Measurements from ENCODE around the gene CEP112. TPM values are rescaled to one million over a fixed set of nuclear protein-coding genes. Genes with fewer than 3 reads are reported as not detected.

The CEP112 gene
- total RNA-seq, 1 experiment from 2014 or later: 9.5 TPM

GRCh38 chr17:66222798-66223350 is 30.9 kb upstream of the CEP112 start:
- POLR2A ChIA-PET: no interaction called here
- intact Hi-C loops (cut with micrococcal nuclease; ENCODE audit: unreplicated experiment) (no loop called here), in situ Hi-C loops (cut with HindIII; ENCODE audit: low pct_unique_long_range_greater_than_20kb, low sequenced_read_pairs) (no loop called here)
- no TSS peak for BruUV-seq (replicated peaks)
- Histone ChIP-seq H3K4me3 (ENCODE audit: low read depth in 2 of 2, low read length in 2 of 2) (no peak overlapping the region), H3K27ac (ENCODE audit: low read length) (no peak overlapping the region), H3K27me3 (ENCODE audit: control insufficient read depth, insufficient read depth, low read length) (no peaks in the 10 kb centered on the region; the same call in 1 of the 2 replicates), H3K9me3 (ENCODE audit: control insufficient read depth, insufficient read depth, low read depth, low read length) (no peaks in the 10 kb centered on the region), H3K4me1 (ENCODE audit: control insufficient read depth, insufficient read depth, low read length) (no peaks in the 10 kb centered on the region), H3K36me3 (ENCODE audit: control insufficient read depth, insufficient read depth, low read length) (no peaks in the 10 kb centered on the region)
- TF ChIP-seq TCF7L2 (IDR thresholded peaks at IDR 0.05; ENCODE audit: low read depth, low read length): no peak
- ATAC-seq: no peak
- DNase-seq (ENCODE audit: low read depth, low spot score): no peak
- CTCF ChIA-PET: no interaction called here

- Histone ChIP-seq H3K9me3 (ENCODE audit: control insufficient read depth, insufficient read depth, low read depth, low read length) (no peaks in the 10 kb centered on the region), H3K27me3 (ENCODE audit: control insufficient read depth, insufficient read depth, low read length) (no peaks in the 10 kb centered on the region; the same call in 1 of the 2 replicates), H3K4me3 (ENCODE audit: low read depth in 2 of 2, low read length in 2 of 2) (no peak overlapping the region), H3K4me1 (ENCODE audit: control insufficient read depth, insufficient read depth, low read length) (no peaks in the 10 kb centered on the region), H3K27ac (ENCODE audit: low read length) (no peak overlapping the region), H3K36me3 (ENCODE audit: control insufficient read depth, insufficient read depth, low read length) (no peaks in the 10 kb centered on the region)
- ATAC-seq (no peak), DNase-seq (ENCODE audit: low read depth, low spot score) (no peak)
- intact Hi-C loops (cut with micrococcal nuclease; ENCODE audit: unreplicated experiment) (no loop called here), in situ Hi-C loops (cut with HindIII; ENCODE audit: low pct_unique_long_range_greater_than_20kb, low sequenced_read_pairs) (no loop called here)
- ChIA-PET CTCF (interaction anchor here (0.6 kb wide), 1 partner anchor 404 kb away, joined by 3 read pairs; no protein-coding TSS in a partner anchor), POLR2A (no interaction called here)
- TF ChIP-seq SIN3A (IDR thresholded peaks at IDR 0.05; ENCODE audit: borderline replicate concordance, insufficient read depth, low read depth, low read length): no peak
- no peak for TF ChIP-seq CTCF (IDR thresholded peaks at IDR 0.05)
- TF ChIP-seq REST (IDR thresholded peaks at IDR 0.05; ENCODE audit: insufficient read depth in 1 of 2, low read depth in 2 of 2, low read length in 1 of 2): no peak
- no peak for TF ChIP-seq POLR2AphosphoS5 (IDR thresholded peaks at IDR 0.05; ENCODE audit: low read depth, low read length)
- TF ChIP-seq TCF7L2 (IDR thresholded peaks at IDR 0.05; ENCODE audit: low read depth, low read length): no peak
- BruUV-seq (replicated peaks): no TSS peak
Measured at GRCh38 chr17:66221755-66222530, 30.0 kb upstream of the CEP112 start.

- Histone ChIP-seq H3K4me3 (ENCODE audit: low read depth in 2 of 2, low read length in 2 of 2) (no peak overlapping the region), H3K36me3 (ENCODE audit: control insufficient read depth, insufficient read depth, low read length) (no peaks in the 10 kb centered on the region), H3K27me3 (ENCODE audit: control insufficient read depth, insufficient read depth, low read length) (no peaks in the 10 kb centered on the region; the same call in 1 of the 2 replicates), H3K9me3 (ENCODE audit: control insufficient read depth, insufficient read depth, low read depth, low read length) (no peaks in the 10 kb centered on the region), H3K4me1 (ENCODE audit: control insufficient read depth, insufficient read depth, low read length) (no peaks in the 10 kb centered on the region), H3K27ac (ENCODE audit: low read length) (no peak overlapping the region)
- intact Hi-C loops (cut with micrococcal nuclease; ENCODE audit: unreplicated experiment): no loop called here
- CTCF ChIA-PET: no interaction called here
- DNase-seq (ENCODE audit: low read depth, low spot score): no peak
- POLR2A ChIA-PET: no interaction called here
- ATAC-seq: no peak
- no TSS peak for BruUV-seq (replicated peaks)
- in situ Hi-C loops (cut with HindIII; ENCODE audit: low pct_unique_long_range_greater_than_20kb, low sequenced_read_pairs): no loop called here
- TF ChIP-seq POLR2AphosphoS5 (IDR thresholded peaks at IDR 0.05; ENCODE audit: low read depth, low read length) (no peak), SIN3A (IDR thresholded peaks at IDR 0.05; ENCODE audit: borderline replicate concordance, insufficient read depth, low read depth, low read length) (no peak), TCF7L2 (IDR thresholded peaks at IDR 0.05; ENCODE audit: low read depth, low read length) (no peak), CTCF (IDR thresholded peaks at IDR 0.05) (no peak), REST (IDR thresholded peaks at IDR 0.05; ENCODE audit: insufficient read depth in 1 of 2, low read depth in 2 of 2, low read length in 1 of 2) (no peak)
Measured at GRCh38 chr17:66221343-66221742, 29.4 kb upstream of the CEP112 start.
